A549 treated with Mapracorat at 1 μM for 4 hours (cell line): ENCODE data around the gene CNTN3. TPM values are rescaled to one million over a fixed set of nuclear protein-coding genes. Genes with fewer than 3 reads are reported as not detected.

Experiments
- total RNA-seq: library from RNA; stranded (reverse); fragments of 200-300 nt; extraction: Qiagen RNA extraction; gene quantifications from 5 replicates; pipeline ENCODE4 v1.2.3, GENCODE V29; 2022

Gene CNTN3
- total RNA-seq, result not detected in 5 replicates

GRCh38 chr3:74614107-74614967, at the start of gene CNTN3:
Gene CNTN3, minus strand, starts transcription at chr3:74614659. Its CDS starts 93,547 bp downstream, at chr3:74521112.

